GM12891 (cell line): ENCODE data around the gene TMED7.

Experiments used
- POLR2A ChIP-seq: IDR thresholded peaks from 2 replicates; pipeline ENCODE4 v1.6.1; 2011; ENCODE audit warnings: low read depth, low read length, control low read depth
- POLR2AphosphoS5 ChIP-seq: IDR thresholded peaks from 2 replicates; pipeline ENCODE4 v1.6.1; 2011; ENCODE audit warnings: low read depth, low read length, control low read depth
- POU2F2 ChIP-seq: IDR thresholded peaks from 2 replicates; pipeline ENCODE4 v1.6.1; 2011; ENCODE audit warnings: low read depth, mild to moderate bottlenecking, control low read depth, low read length, moderate library complexity
- SPI1 ChIP-seq: IDR thresholded peaks from 2 replicates; pipeline ENCODE4 v1.6.1; 2011; ENCODE audit warnings: low read depth, low read length, control low read depth
- TAF1 ChIP-seq: IDR thresholded peaks from 2 replicates; pipeline ENCODE4 v1.6.1; 2011; ENCODE audit warnings: low read depth, low read length, control low read depth

GRCh38 chr5:115588640-115589039 is 37.2 kb downstream of the TMED7 start:
- TF ChIP-seq TAF1: no peak
- TF ChIP-seq POLR2A: no peak
- TF ChIP-seq POLR2AphosphoS5: no peak
- no peak for TF ChIP-seq SPI1
- no peak for TF ChIP-seq POU2F2
